Tibial nerve (tissue), 4 donors: ENCODE results near the gene RGS7.
A peak's percentile ranks its signal among the peaks of the same experiment; 100 is the strongest.

Source experiments
- EP300 ChIP-seq, 2 donors: sonication (generic); formaldehyde crosslinking; IDR thresholded peaks; one replicate each; pipeline ENCODE4 v1.6.1; 2017; ENCODE audit warnings: antibody characterized with exemption in 2 of 2, mild to moderate bottlenecking in 1 of 2
- POLR2A ChIP-seq, 2 donors: fragments of 450-650 bp; IDR thresholded peaks; one replicate each; pipeline ENCODE4 v1.6.1; 2017; ENCODE audit warnings: antibody characterized with exemption in 2 of 2, mild to moderate bottlenecking in 2 of 2, moderate library complexity in 2 of 2
- TF ChIP-seq, protein P1 (sequence below), 5 experiments: fragments of 200-600 bp in 3 of 5; fragments of 450-650 bp in 2 of 5; sonication (generic) in 3 of 5; IDR thresholded peaks; one replicate each; pipeline ENCODE4 v1.5.1; 2016 to 2019; ENCODE audit warnings: antibody characterized with exemption in 5 of 5, mild to moderate bottlenecking in 3 of 5, moderate library complexity in 2 of 5

DNA sequence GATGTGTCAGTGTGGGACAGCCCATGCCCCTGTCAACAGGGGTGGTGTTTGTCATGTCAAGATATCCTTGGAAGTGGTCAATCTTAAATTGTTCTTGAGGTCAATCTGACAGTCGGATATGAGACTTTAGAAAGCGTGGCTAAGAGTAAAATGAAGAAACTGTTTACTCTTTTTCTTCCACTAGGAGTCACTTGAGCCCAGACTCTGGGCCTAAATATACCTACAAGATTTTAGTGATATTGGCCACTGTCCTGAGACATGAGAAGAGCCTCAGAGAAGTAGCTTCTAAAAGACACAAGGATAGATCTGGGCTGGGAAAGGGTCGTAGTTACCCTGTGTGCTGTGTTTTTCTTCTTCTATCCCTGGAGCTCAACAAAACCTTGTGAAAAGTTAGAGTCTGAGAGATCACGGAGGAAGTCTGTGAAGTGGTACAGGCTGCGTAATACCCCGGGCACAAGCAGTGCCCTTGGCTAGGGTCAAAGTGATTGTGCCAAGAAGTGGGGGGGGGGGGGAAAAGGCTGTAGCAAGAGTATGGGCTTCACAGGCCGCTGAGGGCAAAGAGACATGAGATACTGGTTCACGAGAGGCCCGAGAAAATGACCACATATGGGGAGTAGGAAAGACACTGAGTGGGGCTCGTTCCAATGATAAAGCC, 389.8 kb downstream of the RGS7 start:
- TF ChIP-seq EP300 (IDR thresholded peaks at IDR 0.05): no peak
- TF ChIP-seq, protein P1, sequence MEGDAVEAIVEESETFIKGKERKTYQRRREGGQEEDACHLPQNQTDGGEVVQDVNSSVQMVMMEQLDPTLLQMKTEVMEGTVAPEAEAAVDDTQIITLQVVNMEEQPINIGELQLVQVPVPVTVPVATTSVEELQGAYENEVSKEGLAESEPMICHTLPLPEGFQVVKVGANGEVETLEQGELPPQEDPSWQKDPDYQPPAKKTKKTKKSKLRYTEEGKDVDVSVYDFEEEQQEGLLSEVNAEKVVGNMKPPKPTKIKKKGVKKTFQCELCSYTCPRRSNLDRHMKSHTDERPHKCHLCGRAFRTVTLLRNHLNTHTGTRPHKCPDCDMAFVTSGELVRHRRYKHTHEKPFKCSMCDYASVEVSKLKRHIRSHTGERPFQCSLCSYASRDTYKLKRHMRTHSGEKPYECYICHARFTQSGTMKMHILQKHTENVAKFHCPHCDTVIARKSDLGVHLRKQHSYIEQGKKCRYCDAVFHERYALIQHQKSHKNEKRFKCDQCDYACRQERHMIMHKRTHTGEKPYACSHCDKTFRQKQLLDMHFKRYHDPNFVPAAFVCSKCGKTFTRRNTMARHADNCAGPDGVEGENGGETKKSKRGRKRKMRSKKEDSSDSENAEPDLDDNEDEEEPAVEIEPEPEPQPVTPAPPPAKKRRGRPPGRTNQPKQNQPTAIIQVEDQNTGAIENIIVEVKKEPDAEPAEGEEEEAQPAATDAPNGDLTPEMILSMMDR (IDR thresholded peaks at IDR 0.05): peak in 2 of 5 experiments; percentile 9 to 10
- no peak for TF ChIP-seq POLR2A (IDR thresholded peaks at IDR 0.05)
